ENCODE data around the gene KIF16B.

KIF16B gene

GRCh38 chr20:16427571-16427970, 145.7 kb downstream of the KIF16B start:
- H3K9ac ChIP-seq (ENCODE audit: low read depth in 1 of 2, low read length in 2 of 2), result no peak overlapping the region
- no peaks in the 10 kb centered on the region for H3K4me1 ChIP-seq (ENCODE audit: control insufficient read depth in 1 of 2, insufficient read depth in 2 of 2, low read length in 2 of 2)
- H3K9me3 ChIP-seq (ENCODE audit: control insufficient read depth in 1 of 2, low read length in 2 of 2), result no peaks in the 10 kb centered on the region
- no peak overlapping the region for H3K27ac ChIP-seq (ENCODE audit: low read depth, low read length)
- no peak overlapping the region for H3K4me3 ChIP-seq (ENCODE audit: low read depth in 1 of 2, low read length in 2 of 2)
- no peaks in the 10 kb centered on the region for H3K27me3 ChIP-seq (ENCODE audit: control insufficient read depth in 1 of 2, insufficient read depth in 2 of 2, low read length in 2 of 2)
- peaks cover 28 to 48% of the 10 kb centered on the region in 2 donors for H3K36me3 ChIP-seq (ENCODE audit: control insufficient read depth in 1 of 2, insufficient read depth in 2 of 2, low read length in 2 of 2)

GRCh38 chr20:16424780-16425179, 148.5 kb downstream of the KIF16B start:
- no peak overlapping the region for H3K4me3 ChIP-seq (ENCODE audit: low read depth in 1 of 2, low read length in 2 of 2)
- H3K36me3 ChIP-seq (ENCODE audit: control insufficient read depth in 1 of 2, insufficient read depth in 2 of 2, low read length in 2 of 2), result peaks cover 28 to 45% of the 10 kb centered on the region in 2 donors
- no peak overlapping the region for H3K9ac ChIP-seq (ENCODE audit: low read depth in 1 of 2, low read length in 2 of 2)
- no peak overlapping the region for H3K27ac ChIP-seq (ENCODE audit: low read depth, low read length)
- H3K4me1 ChIP-seq (ENCODE audit: control insufficient read depth in 1 of 2, insufficient read depth in 2 of 2, low read length in 2 of 2), result no peaks in the 10 kb centered on the region
- H3K27me3 ChIP-seq (ENCODE audit: control insufficient read depth in 1 of 2, insufficient read depth in 2 of 2, low read length in 2 of 2), result no peaks in the 10 kb centered on the region
- no peaks in the 10 kb centered on the region for H3K9me3 ChIP-seq (ENCODE audit: control insufficient read depth in 1 of 2, low read length in 2 of 2)

DNA sequence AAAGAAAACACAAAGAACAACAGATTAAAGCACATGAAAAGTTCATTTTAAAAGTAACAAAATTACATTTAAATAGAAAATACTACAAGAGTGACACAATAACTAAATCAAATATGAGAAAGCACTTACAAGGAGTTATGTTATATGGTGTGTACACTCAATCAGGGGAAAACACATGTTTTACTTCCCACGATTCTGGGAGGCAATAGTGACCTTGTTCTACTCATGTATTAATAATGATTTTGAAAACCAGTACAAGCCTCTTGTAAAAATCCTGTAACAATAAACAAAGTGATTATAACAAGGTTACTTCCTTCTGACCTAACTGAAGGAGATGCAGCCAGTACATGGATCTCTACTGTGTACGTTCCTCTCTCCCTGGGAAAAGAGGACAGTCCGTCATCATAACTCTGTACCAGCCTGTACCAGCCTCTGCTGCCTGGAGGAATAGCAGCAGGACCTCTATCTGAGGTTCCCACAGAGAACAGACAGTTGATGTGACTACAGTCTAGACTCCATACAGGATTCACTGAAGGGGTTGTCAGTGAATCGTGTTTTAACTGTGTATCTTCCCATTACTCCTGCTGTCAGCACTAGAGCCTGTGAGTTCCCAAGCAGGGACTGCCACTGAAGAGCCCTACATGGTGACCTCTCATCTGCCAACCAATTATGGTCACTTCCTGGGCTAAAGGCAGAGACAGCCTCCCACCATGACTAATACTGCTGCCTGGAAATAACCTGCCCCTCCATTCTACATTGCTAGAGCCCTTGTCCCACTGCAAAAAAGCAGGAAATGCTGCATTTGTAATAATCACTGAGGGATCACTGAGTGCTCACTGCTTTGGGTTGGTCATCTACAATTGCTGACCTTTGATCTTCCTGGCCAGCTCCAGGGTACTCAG, 149.7 kb downstream of the KIF16B start:
- Histone ChIP-seq H3K36me3 (ENCODE audit: control insufficient read depth in 1 of 2, insufficient read depth in 2 of 2, low read length in 2 of 2) (peaks cover 20 to 37% of the 10 kb centered on the region in 2 donors), H3K9ac (ENCODE audit: low read depth in 1 of 2, low read length in 2 of 2) (no peak overlapping the region), H3K4me3 (ENCODE audit: low read depth in 1 of 2, low read length in 2 of 2) (no peak overlapping the region), H3K4me1 (ENCODE audit: control insufficient read depth in 1 of 2, insufficient read depth in 2 of 2, low read length in 2 of 2) (no peaks in the 10 kb centered on the region), H3K9me3 (ENCODE audit: control insufficient read depth in 1 of 2, low read length in 2 of 2) (no peaks in the 10 kb centered on the region), H3K27ac (ENCODE audit: low read depth, low read length) (no peak overlapping the region), H3K27me3 (ENCODE audit: control insufficient read depth in 1 of 2, insufficient read depth in 2 of 2, low read length in 2 of 2) (no peaks in the 10 kb centered on the region)

DNA sequence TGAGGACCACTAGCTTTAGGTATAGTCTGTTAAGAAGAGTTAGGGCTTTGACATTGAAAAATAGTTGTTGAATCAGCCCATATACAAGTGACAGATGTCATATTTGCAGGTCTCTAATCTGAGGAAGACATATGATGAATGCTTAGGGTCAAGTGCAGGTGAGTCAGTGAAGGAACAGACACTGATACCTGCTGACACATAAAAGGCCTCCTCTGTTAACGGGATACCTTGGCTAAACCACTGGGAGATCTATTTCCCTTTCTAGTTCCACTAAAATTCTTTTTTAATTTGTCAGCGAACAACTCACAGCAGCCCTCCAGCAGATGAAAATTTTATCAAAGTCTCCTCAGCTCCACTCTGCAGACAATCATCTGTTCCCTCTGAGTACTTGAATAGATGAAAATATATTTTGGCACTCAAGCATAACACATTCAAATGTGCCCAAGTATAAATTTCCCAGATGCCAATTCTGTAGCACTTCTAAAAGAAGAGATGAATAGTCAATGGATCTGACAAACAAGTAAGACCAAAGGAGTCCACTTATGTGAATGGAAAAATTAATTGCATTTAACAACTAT, 154.0 kb downstream of the KIF16B start:
- no peak overlapping the region for H3K4me3 ChIP-seq (ENCODE audit: low read depth in 1 of 2, low read length in 2 of 2)
- no peaks in the 10 kb centered on the region for H3K4me1 ChIP-seq (ENCODE audit: control insufficient read depth in 1 of 2, insufficient read depth in 2 of 2, low read length in 2 of 2)
- H3K27ac ChIP-seq (ENCODE audit: low read depth, low read length), result no peak overlapping the region
- H3K9ac ChIP-seq (ENCODE audit: low read depth in 1 of 2, low read length in 2 of 2), result no peak overlapping the region
- H3K27me3 ChIP-seq (ENCODE audit: control insufficient read depth in 1 of 2, insufficient read depth in 2 of 2, low read length in 2 of 2), result no peaks in the 10 kb centered on the region
- H3K9me3 ChIP-seq (ENCODE audit: control insufficient read depth in 1 of 2, low read length in 2 of 2), result no peaks in the 10 kb centered on the region
- H3K36me3 ChIP-seq (ENCODE audit: control insufficient read depth in 1 of 2, insufficient read depth in 2 of 2, low read length in 2 of 2), result peaks cover 8 to 10% of the 10 kb centered on the region in 2 donors

DNA sequence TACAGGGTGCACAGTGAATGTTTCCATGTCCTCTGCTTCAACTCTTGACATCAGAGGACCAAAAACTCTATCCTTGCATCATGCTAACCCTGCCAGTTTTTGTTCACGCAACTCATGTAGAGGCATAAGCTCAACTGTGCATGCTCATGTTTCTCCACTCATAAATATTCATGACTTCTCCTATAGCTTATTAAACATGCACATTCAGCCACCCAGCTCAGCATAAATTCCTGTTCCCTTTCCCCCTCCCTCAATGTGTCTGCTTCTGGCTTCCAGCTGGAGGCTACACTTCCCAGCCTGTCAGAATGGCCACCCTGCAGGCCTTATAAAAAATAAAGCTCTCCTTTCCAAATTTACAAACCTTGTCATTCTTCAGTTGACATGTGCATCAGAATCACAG, 154.6 kb downstream of the KIF16B start:
- Histone ChIP-seq H3K9me3 (ENCODE audit: control insufficient read depth in 1 of 2, low read length in 2 of 2) (no peaks in the 10 kb centered on the region), H3K4me1 (ENCODE audit: control insufficient read depth in 1 of 2, insufficient read depth in 2 of 2, low read length in 2 of 2) (no peaks in the 10 kb centered on the region), H3K36me3 (ENCODE audit: control insufficient read depth in 1 of 2, insufficient read depth in 2 of 2, low read length in 2 of 2) (peaks cover 4% of the 10 kb centered on the region in 2 donors), H3K9ac (ENCODE audit: low read depth in 1 of 2, low read length in 2 of 2) (no peak overlapping the region), H3K27me3 (ENCODE audit: control insufficient read depth in 1 of 2, insufficient read depth in 2 of 2, low read length in 2 of 2) (no peaks in the 10 kb centered on the region), H3K27ac (ENCODE audit: low read depth, low read length) (no peak overlapping the region), H3K4me3 (ENCODE audit: low read depth in 1 of 2, low read length in 2 of 2) (no peak overlapping the region)

GRCh38 chr20:16417001-16417400, 156.2 kb downstream of the KIF16B start:
- H3K36me3 ChIP-seq (ENCODE audit: control insufficient read depth in 1 of 2, insufficient read depth in 2 of 2, low read length in 2 of 2), result peaks cover 0 to 3% of the 10 kb centered on the region in 2 donors
- H3K9ac ChIP-seq (ENCODE audit: low read depth in 1 of 2, low read length in 2 of 2), result no peak overlapping the region
- no peak overlapping the region for H3K27ac ChIP-seq (ENCODE audit: low read depth, low read length)
- H3K27me3 ChIP-seq (ENCODE audit: control insufficient read depth in 1 of 2, insufficient read depth in 2 of 2, low read length in 2 of 2), result no peaks in the 10 kb centered on the region
- no peaks in the 10 kb centered on the region for H3K9me3 ChIP-seq (ENCODE audit: control insufficient read depth in 1 of 2, low read length in 2 of 2)
- H3K4me1 ChIP-seq (ENCODE audit: control insufficient read depth in 1 of 2, insufficient read depth in 2 of 2, low read length in 2 of 2), result no peaks in the 10 kb centered on the region
- no peak overlapping the region for H3K4me3 ChIP-seq (ENCODE audit: low read depth in 1 of 2, low read length in 2 of 2)

- Histone ChIP-seq H3K4me3 (ENCODE audit: low read depth in 1 of 2, low read length in 2 of 2) (no peak overlapping the region), H3K36me3 (ENCODE audit: control insufficient read depth in 1 of 2, insufficient read depth in 2 of 2, low read length in 2 of 2) (peaks cover 3 to 14% of the 10 kb centered on the region in 2 donors), H3K27me3 (ENCODE audit: control insufficient read depth in 1 of 2, insufficient read depth in 2 of 2, low read length in 2 of 2) (no peaks in the 10 kb centered on the region), H3K9me3 (ENCODE audit: control insufficient read depth in 1 of 2, low read length in 2 of 2) (peaks cover 4 to 5% of the 10 kb centered on the region in 2 donors), H3K9ac (ENCODE audit: low read depth in 1 of 2, low read length in 2 of 2) (no peak overlapping the region), H3K4me1 (ENCODE audit: control insufficient read depth in 1 of 2, insufficient read depth in 2 of 2, low read length in 2 of 2) (no peaks in the 10 kb centered on the region), H3K27ac (ENCODE audit: low read depth, low read length) (no peak overlapping the region)
Measured at GRCh38 chr20:16415071-16416053, 157.9 kb downstream of the KIF16B start.

DNA sequence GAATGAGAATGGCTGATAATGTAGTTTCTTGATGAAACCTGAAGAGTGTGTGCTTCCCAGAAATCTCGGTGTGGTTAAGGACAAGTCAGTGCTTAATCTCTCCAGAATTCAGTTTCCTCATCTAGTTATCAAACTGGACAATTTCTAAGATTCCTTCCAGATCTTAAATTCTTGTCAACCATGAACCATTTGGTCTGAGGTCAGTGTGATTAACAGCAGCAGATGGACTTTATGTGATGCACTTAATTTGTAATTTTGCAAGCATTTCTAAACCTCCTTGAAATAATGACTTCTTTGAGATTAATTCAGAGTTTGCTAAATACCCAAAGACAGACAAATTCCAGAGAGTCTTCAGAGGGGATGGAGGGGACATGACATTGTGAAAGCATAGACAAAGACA, 160.3 kb downstream of the KIF16B start:
- Histone ChIP-seq H3K4me1 (ENCODE audit: control insufficient read depth in 1 of 2, insufficient read depth in 2 of 2, low read length in 2 of 2) (no peaks in the 10 kb centered on the region), H3K4me3 (ENCODE audit: low read depth in 1 of 2, low read length in 2 of 2) (no peak overlapping the region), H3K27me3 (ENCODE audit: control insufficient read depth in 1 of 2, insufficient read depth in 2 of 2, low read length in 2 of 2) (no peaks in the 10 kb centered on the region), H3K36me3 (ENCODE audit: control insufficient read depth in 1 of 2, insufficient read depth in 2 of 2, low read length in 2 of 2) (peaks cover 3 to 18% of the 10 kb centered on the region in 2 donors), H3K9ac (ENCODE audit: low read depth in 1 of 2, low read length in 2 of 2) (no peak overlapping the region), H3K9me3 (ENCODE audit: control insufficient read depth in 1 of 2, low read length in 2 of 2) (peaks cover 4 to 5% of the 10 kb centered on the region in 2 donors), H3K27ac (ENCODE audit: low read depth, low read length) (no peak overlapping the region)

DNA sequence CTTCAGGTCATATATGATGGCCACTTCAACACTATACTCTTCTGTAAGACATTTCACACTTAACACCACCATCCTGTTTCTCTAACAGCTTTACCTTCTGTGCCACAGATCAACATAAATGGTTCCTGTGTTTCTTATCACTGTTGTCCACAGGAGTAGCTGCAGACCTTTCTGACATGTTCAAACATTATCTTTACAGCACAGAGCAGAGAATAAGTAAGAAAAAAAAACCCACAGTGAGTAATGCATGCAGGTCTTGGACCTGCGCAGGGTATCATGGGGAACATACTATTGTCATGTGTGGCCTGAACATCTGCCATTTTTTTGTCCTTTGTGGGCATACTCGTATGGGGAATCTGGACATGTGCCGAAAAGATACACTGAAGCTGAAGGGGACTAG, 161.9 kb downstream of the KIF16B start:
- no peaks in the 10 kb centered on the region for H3K27me3 ChIP-seq (ENCODE audit: control insufficient read depth in 1 of 2, insufficient read depth in 2 of 2, low read length in 2 of 2)
- H3K9me3 ChIP-seq (ENCODE audit: control insufficient read depth in 1 of 2, low read length in 2 of 2), result peaks cover 4 to 5% of the 10 kb centered on the region in 2 donors

More for the DNA sequence above, 161.9 kb downstream of the KIF16B start:
- Histone ChIP-seq H3K4me1 (ENCODE audit: control insufficient read depth in 1 of 2, insufficient read depth in 2 of 2, low read length in 2 of 2) (no peaks in the 10 kb centered on the region), H3K4me3 (ENCODE audit: low read depth in 1 of 2, low read length in 2 of 2) (no peak overlapping the region), H3K27ac (ENCODE audit: low read depth, low read length) (no peak overlapping the region), H3K9ac (ENCODE audit: low read depth in 1 of 2, low read length in 2 of 2) (no peak overlapping the region), H3K36me3 (ENCODE audit: control insufficient read depth in 1 of 2, insufficient read depth in 2 of 2, low read length in 2 of 2) (peaks cover 3 to 22% of the 10 kb centered on the region in 2 donors)
